Dendritic cell treated with granulocyte-macrophage colony-stimulating factor and Interleukin-4, amounts not matched to agents 40 ng/mL and 50 ng/mL, for 4 days (primary cell): ENCODE measurements around the gene TMEM175.

Experiments used
- H3K27ac Mint-ChIP-seq: one replicate; pipeline ENCODE4 v1.8.0; 2022; ENCODE audit warnings: mild to moderate bottlenecking, mixed read lengths
- H3K27me3 Mint-ChIP-seq: one replicate; pipeline ENCODE4 v1.8.0; 2022; ENCODE audit warnings: mild to moderate bottlenecking, mixed read lengths
- H3K36me3 Mint-ChIP-seq: one replicate; pipeline ENCODE4 v1.8.0; 2022; ENCODE audit warnings: low read depth, mixed read lengths
- H3K4me1 Mint-ChIP-seq: one replicate; pipeline ENCODE4 v1.8.0; 2022; ENCODE audit warnings: low read depth, mixed read lengths
- H3K4me3 Mint-ChIP-seq: one replicate; pipeline ENCODE4 v1.8.0; 2022; ENCODE audit warnings: mild to moderate bottlenecking, moderate library complexity, mixed read lengths
- H3K9me3 Mint-ChIP-seq: one replicate; pipeline ENCODE4 v1.8.0; 2022; ENCODE audit warnings: mixed read lengths
- intact Hi-C: fragments of 100-400 bp; cut with micrococcal nuclease; formaldehyde crosslinking; loops from one replicate; pipeline ENCODE4 v1.15.0; 2022

The TMEM175 gene

DNA sequence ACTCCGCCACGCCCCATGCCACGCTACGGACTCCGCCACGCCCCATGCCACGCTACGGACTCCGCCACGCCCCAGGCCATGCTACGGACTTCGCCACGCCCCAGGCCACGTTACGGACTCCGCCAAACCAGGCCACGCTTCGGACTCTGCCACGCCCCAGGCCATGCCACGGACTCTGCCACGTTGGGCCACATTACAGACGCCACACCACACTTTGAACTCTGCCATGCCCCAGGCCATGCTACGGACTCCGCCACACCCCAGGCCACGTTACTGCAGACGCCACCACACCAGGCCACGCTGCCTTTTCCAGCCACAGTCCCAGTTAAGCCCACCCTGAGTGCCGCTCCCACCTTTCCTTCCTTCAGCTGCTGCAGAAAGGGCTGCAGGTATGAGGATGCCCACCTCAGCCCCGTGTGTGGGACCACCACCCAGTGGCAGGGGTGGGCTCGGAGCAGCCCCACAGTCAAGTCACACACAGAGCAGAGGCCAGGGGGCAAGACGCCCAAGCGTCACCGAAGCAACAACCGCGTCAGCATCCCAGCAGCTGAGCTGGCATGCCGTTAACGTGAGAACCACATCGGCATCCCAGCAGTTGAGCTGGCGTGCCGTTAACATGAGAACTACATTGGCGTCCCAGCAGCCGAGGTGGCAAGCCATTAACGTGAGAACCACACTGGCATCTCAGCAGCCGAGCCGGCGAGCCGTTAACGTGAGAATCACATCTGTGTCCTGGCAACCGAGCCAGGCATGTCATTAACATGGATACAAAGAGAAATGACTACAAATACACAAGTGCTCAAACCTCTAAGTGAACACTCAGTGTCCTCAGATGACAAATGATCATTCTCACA lies 26.5 kb upstream of the TMEM175 start:
- peaks cover 6% of the 10 kb centered on the region for H3K9me3 Mint-ChIP-seq
- no peaks in the 10 kb centered on the region for H3K27me3 Mint-ChIP-seq
- H3K4me1 Mint-ChIP-seq = no peaks in the 10 kb centered on the region
- H3K27ac Mint-ChIP-seq = no peak overlapping the region
- H3K4me3 Mint-ChIP-seq = no peak overlapping the region
- H3K36me3 Mint-ChIP-seq = peaks cover 96% of the 10 kb centered on the region
- intact Hi-C loops = no loop called here

GRCh38 chr4:906339-907102 lies 25.7 kb upstream of the TMEM175 start:
- Mint-ChIP-seq H3K27ac (no peak overlapping the region), H3K36me3 (peaks cover 96% of the 10 kb centered on the region), H3K9me3 (peaks cover 6% of the 10 kb centered on the region), H3K4me3 (no peak overlapping the region), H3K27me3 (no peaks in the 10 kb centered on the region), H3K4me1 (no peaks in the 10 kb centered on the region)
- intact Hi-C loops = no loop called here

DNA sequence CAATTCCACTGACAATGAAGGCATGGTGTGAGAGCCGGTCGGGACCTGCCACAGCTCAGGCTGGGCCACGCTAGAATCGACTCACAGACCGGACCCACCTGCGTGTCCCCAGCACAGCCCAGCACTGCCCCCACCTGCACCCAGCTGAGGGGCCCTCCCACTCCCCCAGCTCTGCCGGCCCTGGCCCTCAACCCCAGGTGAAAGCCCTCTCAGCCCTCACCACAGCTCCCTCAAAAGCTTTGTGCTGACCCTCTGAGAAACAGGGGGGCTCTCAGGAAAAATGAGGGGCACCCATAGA lies 25.2 kb upstream of the TMEM175 start:
- H3K9me3 Mint-ChIP-seq = peaks cover 6% of the 10 kb centered on the region
- H3K4me1 Mint-ChIP-seq = no peaks in the 10 kb centered on the region
- no peak overlapping the region for H3K27ac Mint-ChIP-seq
- H3K36me3 Mint-ChIP-seq = peaks cover 96% of the 10 kb centered on the region
- intact Hi-C loops = no loop called here
- H3K27me3 Mint-ChIP-seq = no peaks in the 10 kb centered on the region
- H3K4me3 Mint-ChIP-seq = no peak overlapping the region

DNA sequence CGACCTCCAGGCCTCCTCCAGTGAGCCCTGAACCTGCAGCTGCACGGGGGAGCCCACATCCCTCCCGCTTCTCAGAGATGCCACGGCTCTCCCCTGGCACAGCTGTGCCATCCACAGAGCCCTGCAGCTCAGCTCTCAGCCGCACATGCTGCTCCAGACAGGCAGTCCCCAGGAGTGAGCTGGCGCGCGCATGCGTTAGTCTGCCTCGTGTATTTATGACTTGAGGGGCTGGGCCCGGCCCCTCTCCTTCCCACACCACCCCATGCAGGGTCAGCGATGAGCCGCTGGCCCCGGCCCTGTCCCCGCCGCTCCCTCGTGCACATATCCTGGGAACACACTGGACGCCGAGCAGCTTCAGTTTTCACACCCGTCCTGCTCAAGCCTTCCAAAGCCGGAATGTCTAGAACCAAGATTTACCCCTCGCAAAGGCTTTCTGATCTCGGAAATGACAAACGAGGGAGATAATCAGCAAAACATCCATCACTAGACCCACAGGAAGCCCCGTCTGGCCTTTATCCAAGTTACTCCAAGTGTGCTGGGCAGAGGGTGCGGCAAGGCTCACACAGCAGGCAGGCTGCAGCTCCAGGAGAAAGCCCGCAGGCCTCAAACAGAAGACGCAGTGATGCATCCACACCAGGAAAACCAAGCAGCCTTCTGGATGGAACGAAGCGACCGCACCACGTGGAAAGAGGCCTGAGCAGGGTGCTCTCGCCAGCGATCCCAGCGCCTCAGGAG lies 24.4 kb upstream of the TMEM175 start:
- peaks cover 6% of the 10 kb centered on the region for H3K9me3 Mint-ChIP-seq
- H3K27me3 Mint-ChIP-seq = no peaks in the 10 kb centered on the region

DNA sequence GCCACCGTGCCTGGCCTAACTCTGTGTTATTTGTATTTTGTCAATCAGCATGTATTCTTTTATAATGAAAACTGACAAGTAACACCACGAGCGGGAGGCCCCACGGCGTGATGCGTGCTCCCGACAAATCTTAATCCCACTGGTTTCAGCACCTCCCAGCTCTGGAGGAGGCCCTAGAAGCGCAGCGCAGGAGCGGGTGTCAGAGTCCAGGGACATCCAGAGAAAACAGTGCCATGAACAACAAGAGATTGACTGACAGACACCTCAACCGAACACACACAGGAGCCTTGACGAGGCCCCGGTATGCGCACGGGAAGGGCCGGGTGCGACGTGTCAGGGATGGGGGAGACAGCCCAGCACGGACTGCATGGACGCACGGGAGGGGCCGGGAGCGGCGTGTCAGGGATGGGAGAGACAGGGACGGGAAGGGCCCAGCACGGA lies 23.1 kb upstream of the TMEM175 start:
- no peak overlapping the region for H3K4me3 Mint-ChIP-seq
- intact Hi-C loops = no loop called here
- H3K27ac Mint-ChIP-seq = no peak overlapping the region
- no peaks in the 10 kb centered on the region for H3K27me3 Mint-ChIP-seq
- H3K9me3 Mint-ChIP-seq = peaks cover 6% of the 10 kb centered on the region
- peaks cover 91% of the 10 kb centered on the region for H3K36me3 Mint-ChIP-seq
- no peaks in the 10 kb centered on the region for H3K4me1 Mint-ChIP-seq

More for the DNA sequence above, 24.4 kb upstream of the TMEM175 start:
- intact Hi-C loops = no loop called here
- no peak overlapping the region for H3K27ac Mint-ChIP-seq
- H3K4me1 Mint-ChIP-seq = no peaks in the 10 kb centered on the region
- peaks cover 97% of the 10 kb centered on the region for H3K36me3 Mint-ChIP-seq
- no peak overlapping the region for H3K4me3 Mint-ChIP-seq

- intact Hi-C loops = no loop called here
- Mint-ChIP-seq H3K27ac (no peak overlapping the region), H3K4me1 (peaks cover 6% of the 10 kb centered on the region), H3K4me3 (no peak overlapping the region), H3K36me3 (peaks cover 88% of the 10 kb centered on the region), H3K27me3 (no peaks in the 10 kb centered on the region), H3K9me3 (peaks cover 6% of the 10 kb centered on the region)
These were observed 22.4 kb upstream of the TMEM175 start for GRCh38 chr4:909821-910220.

DNA sequence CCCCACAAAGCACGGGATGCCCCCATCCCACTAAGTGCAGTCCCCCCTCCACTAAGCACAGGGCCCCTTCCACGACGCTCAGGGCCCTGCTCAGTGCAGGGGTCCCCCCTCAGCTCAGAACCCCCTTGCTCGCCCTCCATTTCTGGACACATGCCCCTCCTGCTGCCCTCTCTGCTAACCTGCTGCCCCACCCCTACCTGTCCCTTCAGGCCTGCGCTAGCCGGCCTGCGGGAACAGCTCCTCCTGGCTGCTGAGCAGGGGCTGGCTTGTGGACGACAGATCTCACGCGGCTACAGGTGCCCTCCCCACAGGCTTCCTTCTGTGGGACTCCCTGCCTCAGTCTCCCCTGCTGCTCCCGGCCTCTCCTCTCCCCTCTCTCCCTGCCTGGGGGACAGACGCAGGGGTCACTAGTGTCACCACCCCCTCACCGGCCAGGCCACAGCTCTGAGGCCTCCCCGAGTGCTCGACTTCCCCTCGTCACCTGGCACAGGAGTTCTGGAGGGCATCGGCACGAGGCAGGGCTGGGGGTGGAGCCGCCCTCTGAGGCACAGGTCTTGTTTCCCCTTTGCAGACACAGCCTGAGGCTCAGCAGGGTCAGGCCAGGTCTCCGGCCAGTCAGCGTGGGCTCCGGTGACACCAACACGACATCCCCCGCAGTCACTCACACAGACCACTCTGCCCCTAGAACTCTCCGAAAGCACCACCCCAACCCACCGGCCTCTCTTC lies 21.7 kb upstream of the TMEM175 start:
- H3K36me3 Mint-ChIP-seq = peaks cover 80% of the 10 kb centered on the region
- peak overlapping the region; percentile 44 for H3K27ac Mint-ChIP-seq
- intact Hi-C loops = no loop called here
- H3K4me1 Mint-ChIP-seq = peaks cover 13% of the 10 kb centered on the region
- peaks cover 5% of the 10 kb centered on the region for H3K9me3 Mint-ChIP-seq
- no peaks in the 10 kb centered on the region for H3K27me3 Mint-ChIP-seq
- H3K4me3 Mint-ChIP-seq = no peak overlapping the region

- no peaks in the 10 kb centered on the region for H3K27me3 Mint-ChIP-seq
- no peaks in the 10 kb centered on the region for H3K9me3 Mint-ChIP-seq
- intact Hi-C loops = no loop called here
- no peak overlapping the region for H3K4me3 Mint-ChIP-seq
- peaks cover 21% of the 10 kb centered on the region for H3K4me1 Mint-ChIP-seq
- H3K27ac Mint-ChIP-seq = peak overlapping the region; percentile 44
- peaks cover 73% of the 10 kb centered on the region for H3K36me3 Mint-ChIP-seq
These were observed 21.0 kb upstream of the TMEM175 start for GRCh38 chr4:911221-911751.

DNA sequence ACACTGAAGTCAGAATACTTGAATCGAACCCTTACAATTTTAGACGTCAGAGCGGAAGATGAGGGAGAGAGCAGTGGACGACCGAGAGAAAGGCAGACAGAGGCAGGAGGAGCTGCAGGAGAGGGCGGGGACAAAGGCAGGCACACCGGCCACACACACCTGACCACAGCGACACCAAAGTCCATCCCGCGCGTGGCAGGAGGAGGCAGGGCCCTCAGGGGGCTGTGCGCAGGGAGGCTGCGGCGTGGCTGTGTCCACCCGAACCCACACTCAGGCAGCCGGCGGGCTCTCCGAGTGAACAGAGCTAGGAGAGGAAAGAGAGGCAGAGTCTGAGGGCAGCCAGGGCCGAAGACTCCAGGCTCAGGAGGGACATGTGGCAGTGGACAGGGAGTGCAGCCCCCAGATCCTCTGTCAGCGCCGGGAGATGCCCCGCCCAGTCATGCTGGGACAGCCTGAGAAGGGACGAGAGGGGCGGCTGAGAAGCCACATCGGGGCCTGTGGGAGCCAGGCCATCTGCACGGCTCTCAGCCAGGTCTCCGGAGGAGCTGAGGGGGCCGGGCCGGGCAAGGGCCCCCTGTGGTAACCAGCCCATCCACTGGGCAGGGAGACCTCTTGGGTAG lies 20.3 kb upstream of the TMEM175 start:
- Mint-ChIP-seq H3K4me3 (no peak overlapping the region), H3K36me3 (peaks cover 66% of the 10 kb centered on the region), H3K4me1 (peaks cover 28% of the 10 kb centered on the region), H3K27me3 (no peaks in the 10 kb centered on the region), H3K9me3 (no peaks in the 10 kb centered on the region), H3K27ac (no peak overlapping the region)
- intact Hi-C loops = no loop called here

- peaks cover 34% of the 10 kb centered on the region for H3K4me1 Mint-ChIP-seq
- peaks cover 59% of the 10 kb centered on the region for H3K36me3 Mint-ChIP-seq
- no peak overlapping the region for H3K4me3 Mint-ChIP-seq
- H3K27ac Mint-ChIP-seq = no peak overlapping the region
- intact Hi-C loops = no loop called here
- H3K9me3 Mint-ChIP-seq = no peaks in the 10 kb centered on the region
- no peaks in the 10 kb centered on the region for H3K27me3 Mint-ChIP-seq
These were observed 19.5 kb upstream of the TMEM175 start for GRCh38 chr4:912548-913279.

GRCh38 chr4:913280-913618 lies 19.0 kb upstream of the TMEM175 start:
- intact Hi-C loops = no loop called here
- peaks cover 38% of the 10 kb centered on the region for H3K4me1 Mint-ChIP-seq
- H3K4me3 Mint-ChIP-seq = no peak overlapping the region
- peaks cover 53% of the 10 kb centered on the region for H3K36me3 Mint-ChIP-seq
- H3K27me3 Mint-ChIP-seq = no peaks in the 10 kb centered on the region
- H3K27ac Mint-ChIP-seq = no peak overlapping the region
- no peaks in the 10 kb centered on the region for H3K9me3 Mint-ChIP-seq

GRCh38 chr4:914531-914930 lies 17.7 kb upstream of the TMEM175 start:
- Mint-ChIP-seq H3K4me1 (peaks cover 51% of the 10 kb centered on the region), H3K4me3 (no peak overlapping the region), H3K36me3 (peaks cover 40% of the 10 kb centered on the region), H3K9me3 (no peaks in the 10 kb centered on the region), H3K27ac (peak overlapping the region; percentile 73), H3K27me3 (no peaks in the 10 kb centered on the region)
- intact Hi-C loops = no loop called here
